Activated CD8-positive, alpha-beta memory T cell treated with anti-CD3 and anti-CD28 coated beads for 4 hours (primary cell): ENCODE results near the gene ESPN.
"Not testable (repeated sequence)": the region's sequence is repeated elsewhere in the genome, so short reads cannot be mapped to it uniquely, and the experiment has no call there.

ENCODE experiments used
- DNase-seq, 2 donors: peaks; one replicate each; pipeline ENCODE4 v3.0.0-alpha.2; 2020; ENCODE audit warnings: low read depth in 2 of 2

The ESPN gene

GRCh38 chr1:6427441-6428390 is 3.1 kb downstream of the ESPN start:
- no peak for DNase-seq

GRCh38 chr1:6428453-6428852 is 3.9 kb downstream of the ESPN start:
- not testable (repeated sequence) for DNase-seq

GRCh38 chr1:6429660-6430411 is 5.3 kb downstream of the ESPN start:
- not testable (repeated sequence) for DNase-seq

- DNase-seq: not testable (repeated sequence)
Measured at GRCh38 chr1:6431645-6432579, 7.3 kb downstream of the ESPN start.

- DNase-seq: no peak
Measured at GRCh38 chr1:6434186-6434585, 9.6 kb downstream of the ESPN start.

- no peak for DNase-seq
Measured at GRCh38 chr1:6435129-6435528, 10.6 kb downstream of the ESPN start.

- no peak for DNase-seq
Measured at GRCh38 chr1:6435547-6435946, 11.0 kb downstream of the ESPN start.

- DNase-seq: not testable (repeated sequence)
Measured at GRCh38 chr1:6436277-6436676, 11.7 kb downstream of the ESPN start.

- not testable (repeated sequence) for DNase-seq
Measured at GRCh38 chr1:6437012-6437700, 12.6 kb downstream of the ESPN start.

- peak; percentile 49 to 53 for DNase-seq
Measured at GRCh38 chr1:6438047-6438525, 13.5 kb downstream of the ESPN start.

GRCh38 chr1:6440198-6441126 is 15.9 kb downstream of the ESPN start:
- DNase-seq: peak; percentile 44 to 48

- no peak for DNase-seq
Measured at GRCh38 chr1:6441586-6441985, 17.0 kb downstream of the ESPN start.

GRCh38 chr1:6443339-6444115 is 19.0 kb downstream of the ESPN start:
- DNase-seq: no peak

GRCh38 chr1:6444377-6444776 is 19.8 kb downstream of the ESPN start:
- no peak for DNase-seq

- DNase-seq: no peak
Measured at GRCh38 chr1:6445062-6445763, 20.6 kb downstream of the ESPN start.

GRCh38 chr1:6445929-6446328 is 21.4 kb downstream of the ESPN start:
- not testable (repeated sequence) for DNase-seq

- DNase-seq: no peak
Measured at GRCh38 chr1:6446665-6447015, 22.1 kb downstream of the ESPN start.
